Superior temporal gyrus (tissue), 1 donor: Measurements from ENCODE around the gene FUZ.

ENCODE experiments used
- DNase-seq: peaks from one replicate; pipeline ENCODE4 v3.0.0-alpha.2; 2016; ENCODE audit errors: extremely low spot score

The FUZ gene

GRCh38 chr19:49812997-49813861 lies at the start of gene FUZ:
Gene FUZ, minus strand, starts transcription at chr19:49813292. Its CDS starts 186 bp downstream, at chr19:49813106.
- DNase-seq, result peak; percentile 99

- no peak for DNase-seq
Measured at GRCh38 chr19:49862391-49863253, 49.5 kb upstream of the FUZ start.

- no peak for DNase-seq
Measured at GRCh38 chr19:49861541-49862378, 48.7 kb upstream of the FUZ start.

GRCh38 chr19:49861107-49861506 lies 48.0 kb upstream of the FUZ start:
- DNase-seq, result no peak

DNA sequence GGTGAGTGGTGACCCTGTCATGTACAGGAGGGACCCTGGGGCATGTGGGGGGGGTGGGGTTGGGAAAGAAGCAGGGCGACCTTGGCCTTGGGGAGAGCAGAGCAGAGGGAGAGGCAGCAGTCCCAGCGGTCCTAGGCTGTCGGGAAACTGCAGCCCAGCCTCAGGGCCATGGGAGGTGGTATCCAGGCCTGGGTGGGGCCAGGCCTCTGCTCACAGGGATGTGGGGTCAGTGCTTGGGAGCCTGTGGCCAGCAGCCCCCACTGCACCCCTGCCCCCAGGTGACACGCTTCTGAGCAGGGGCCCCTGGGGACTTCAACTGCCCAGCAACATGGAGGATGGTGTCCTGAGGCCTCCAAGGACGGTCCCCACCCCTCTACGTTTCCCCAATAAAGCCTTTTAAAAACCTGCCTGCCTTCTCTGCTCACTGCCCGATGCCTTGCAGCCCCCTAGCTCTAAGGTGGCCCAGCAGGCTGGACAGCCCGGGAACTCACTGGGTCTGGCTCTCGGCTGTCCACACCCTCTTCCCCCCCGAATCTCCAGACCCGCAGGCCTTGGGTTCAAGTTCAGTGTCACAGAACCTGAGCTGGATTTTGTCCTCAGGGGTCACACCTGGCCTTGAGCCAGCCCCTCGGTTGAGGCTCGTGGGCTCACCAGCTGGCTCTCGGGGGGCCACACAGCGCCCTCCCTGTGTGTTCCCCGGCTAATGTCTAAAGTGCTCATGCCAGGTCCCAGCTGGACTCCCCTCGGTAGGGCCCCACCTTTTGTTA lies 47.4 kb upstream of the FUZ start:
- DNase-seq, result no peak

- no peak for DNase-seq
Measured at GRCh38 chr19:49859682-49860335, 46.7 kb upstream of the FUZ start.

DNA sequence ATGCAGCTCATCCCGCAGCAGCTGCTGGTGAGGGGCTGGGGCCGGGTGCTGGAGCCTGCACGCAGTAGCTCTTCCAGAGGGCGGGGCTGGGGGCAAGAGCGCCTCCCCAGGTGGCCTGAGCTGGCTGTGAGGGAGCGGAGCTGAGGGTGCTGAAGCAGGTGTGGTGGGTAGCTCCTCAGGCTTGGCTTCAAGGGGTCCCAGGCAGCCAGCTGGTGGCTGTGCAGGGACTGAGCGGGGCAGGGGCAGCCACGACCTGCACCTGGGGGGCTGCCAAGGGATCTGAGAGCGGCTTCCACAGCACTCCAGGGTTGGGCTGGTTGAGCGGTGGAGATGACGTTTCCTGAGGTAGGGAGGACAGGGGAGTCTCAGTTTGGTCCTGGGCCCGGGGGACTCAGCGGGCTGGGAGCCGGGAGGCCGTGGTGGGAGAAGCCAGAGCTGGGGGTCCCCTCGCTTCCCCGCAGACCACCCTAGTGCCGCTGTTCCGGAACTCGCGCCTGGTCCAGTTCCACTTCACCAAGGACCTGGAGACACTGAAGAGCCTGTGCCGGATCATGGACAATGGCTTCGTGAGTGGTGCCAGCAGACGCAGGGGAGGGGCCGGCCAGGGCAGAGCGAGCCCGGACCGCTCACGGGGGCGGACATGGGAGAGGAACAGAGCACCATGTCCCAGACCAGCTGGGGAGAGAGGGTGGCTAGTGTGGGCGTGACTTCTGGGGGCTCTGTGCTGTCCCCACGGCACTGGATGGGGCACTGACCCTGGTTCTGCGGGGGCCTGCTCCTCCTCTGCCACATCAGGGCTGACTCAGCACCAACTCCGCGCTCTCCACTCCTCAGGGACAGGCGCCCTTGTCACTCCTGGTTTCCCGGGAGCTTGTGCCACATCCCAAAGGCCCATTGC lies 45.2 kb upstream of the FUZ start:
- DNase-seq, result peak; percentile 34

DNA sequence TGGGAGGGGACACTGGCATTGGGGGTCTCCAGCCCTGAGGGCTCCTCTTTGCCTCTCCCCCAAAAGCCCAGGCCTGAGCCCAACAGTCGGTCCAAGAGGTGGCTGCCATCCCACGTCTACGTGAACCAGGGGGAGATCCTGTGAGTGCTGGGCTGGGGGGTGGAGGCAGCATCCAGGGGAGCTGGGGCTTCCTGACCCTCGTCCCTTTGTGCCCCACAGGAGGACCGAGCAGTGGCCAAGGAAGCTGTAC lies 44.7 kb upstream of the FUZ start:
- no peak for DNase-seq

GRCh38 chr19:49857061-49857837 lies 44.2 kb upstream of the FUZ start:
- no peak for DNase-seq

DNA sequence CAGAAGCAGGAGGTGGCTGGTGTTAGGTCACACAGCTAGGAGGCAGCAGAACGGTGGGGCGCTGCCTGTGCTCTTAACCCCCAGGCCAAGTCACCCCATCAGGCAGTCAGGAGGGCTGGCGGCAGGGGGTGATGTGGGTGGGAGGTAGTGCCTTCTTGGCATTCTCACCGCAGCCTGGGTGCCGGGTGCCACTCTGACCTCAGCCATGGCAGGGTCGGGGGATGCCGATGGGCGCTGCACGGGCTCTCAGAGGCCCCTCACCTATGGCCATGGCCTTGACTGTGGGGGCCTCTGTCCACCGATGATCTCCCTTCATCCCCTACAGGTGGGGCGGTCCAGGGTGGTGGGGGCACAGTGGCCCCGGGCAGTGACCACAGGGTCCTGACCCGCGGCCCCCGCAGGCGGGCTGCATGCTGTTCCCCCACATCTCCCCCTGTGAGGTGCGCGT lies 43.5 kb upstream of the FUZ start:
- no peak for DNase-seq

GRCh38 chr19:49855676-49856573 lies 42.8 kb upstream of the FUZ start:
- no peak for DNase-seq

- no peak for DNase-seq
Measured at GRCh38 chr19:49855277-49855675, 42.2 kb upstream of the FUZ start.

GRCh38 chr19:49854378-49855263 lies 41.5 kb upstream of the FUZ start:
- no peak for DNase-seq

DNA sequence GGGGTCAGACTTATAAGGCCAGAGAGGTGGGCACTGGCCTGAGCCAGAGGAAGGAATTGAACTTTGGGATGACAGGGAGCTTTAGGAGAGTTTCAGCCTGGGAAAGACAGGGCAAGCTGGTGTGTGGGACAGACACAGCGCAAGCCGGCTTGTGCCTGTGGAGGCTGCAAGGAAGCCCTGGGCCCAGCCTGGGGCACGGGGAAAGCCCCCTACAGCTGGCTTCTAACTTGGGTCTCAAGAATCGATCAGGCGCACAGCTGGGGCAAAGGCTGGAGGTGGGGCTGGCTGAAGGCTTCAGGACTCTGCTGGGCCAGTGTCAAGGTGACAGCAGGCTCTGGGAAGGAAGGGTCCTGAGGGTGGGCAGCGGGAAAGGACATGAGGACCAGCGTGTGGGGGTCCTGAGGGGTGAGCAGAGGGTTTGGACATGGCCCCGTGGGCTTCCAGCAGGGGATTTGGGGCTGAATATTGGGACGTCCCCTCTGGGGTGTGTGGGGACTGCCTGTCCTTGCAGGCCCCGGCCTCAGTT lies 40.8 kb upstream of the FUZ start:
- DNase-seq, result no peak

DNA sequence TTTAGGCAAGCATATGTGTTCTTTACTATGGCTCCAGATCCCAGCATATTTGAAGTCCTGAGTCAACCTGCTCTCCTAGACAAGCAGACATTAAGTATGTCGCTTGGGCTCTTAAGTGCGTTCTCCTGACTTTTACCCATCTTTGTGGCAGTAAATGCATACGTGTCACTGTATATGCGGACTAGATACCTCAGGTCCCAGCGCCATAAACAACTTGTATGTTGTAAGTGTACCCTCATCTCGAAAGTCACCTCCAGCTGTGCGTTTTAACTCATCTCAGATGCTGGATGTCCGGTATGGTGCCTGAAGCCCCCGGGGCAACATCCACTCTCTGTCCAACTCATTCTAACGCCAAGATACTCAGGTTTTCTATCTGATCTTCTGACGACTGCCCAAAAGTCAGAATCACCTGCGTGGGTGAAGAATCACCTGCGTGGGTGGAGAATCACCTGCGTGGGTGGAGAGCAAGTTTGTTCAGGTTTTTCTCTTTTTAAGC lies 39.6 kb upstream of the FUZ start:
- no peak for DNase-seq

GRCh38 chr19:49851456-49852259 lies 38.6 kb upstream of the FUZ start:
- DNase-seq, result no peak
